GM12864 (cell line): ENCODE results near the gene METTL2A.

ENCODE experiments used
- DNase-seq: peaks from one replicate; pipeline ENCODE4 v3.0.0-alpha.2; 2011; ENCODE audit warnings: low read depth
- H3K4me3 ChIP-seq: 2 replicates; pipeline ENCODE4 v1.5.1; 2011; ENCODE audit warnings: mild to moderate bottlenecking, low read depth, low read length, control low read depth
- TF ChIP-seq, protein P1 (sequence below): IDR thresholded peaks from 2 replicates; pipeline ENCODE4 v1.5.1; 2011; ENCODE audit warnings: low read depth, mild to moderate bottlenecking, moderate library complexity, low read length, control low read depth, inconsistent platforms; ENCODE audit errors: missing control alignments

The METTL2A gene, protein sequence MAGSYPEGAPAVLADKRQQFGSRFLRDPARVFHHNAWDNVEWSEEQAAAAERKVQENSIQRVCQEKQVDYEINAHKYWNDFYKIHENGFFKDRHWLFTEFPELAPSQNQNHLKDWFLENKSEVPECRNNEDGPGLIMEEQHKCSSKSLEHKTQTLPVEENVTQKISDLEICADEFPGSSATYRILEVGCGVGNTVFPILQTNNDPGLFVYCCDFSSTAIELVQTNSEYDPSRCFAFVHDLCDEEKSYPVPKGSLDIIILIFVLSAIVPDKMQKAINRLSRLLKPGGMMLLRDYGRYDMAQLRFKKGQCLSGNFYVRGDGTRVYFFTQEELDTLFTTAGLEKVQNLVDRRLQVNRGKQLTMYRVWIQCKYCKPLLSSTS

DNA sequence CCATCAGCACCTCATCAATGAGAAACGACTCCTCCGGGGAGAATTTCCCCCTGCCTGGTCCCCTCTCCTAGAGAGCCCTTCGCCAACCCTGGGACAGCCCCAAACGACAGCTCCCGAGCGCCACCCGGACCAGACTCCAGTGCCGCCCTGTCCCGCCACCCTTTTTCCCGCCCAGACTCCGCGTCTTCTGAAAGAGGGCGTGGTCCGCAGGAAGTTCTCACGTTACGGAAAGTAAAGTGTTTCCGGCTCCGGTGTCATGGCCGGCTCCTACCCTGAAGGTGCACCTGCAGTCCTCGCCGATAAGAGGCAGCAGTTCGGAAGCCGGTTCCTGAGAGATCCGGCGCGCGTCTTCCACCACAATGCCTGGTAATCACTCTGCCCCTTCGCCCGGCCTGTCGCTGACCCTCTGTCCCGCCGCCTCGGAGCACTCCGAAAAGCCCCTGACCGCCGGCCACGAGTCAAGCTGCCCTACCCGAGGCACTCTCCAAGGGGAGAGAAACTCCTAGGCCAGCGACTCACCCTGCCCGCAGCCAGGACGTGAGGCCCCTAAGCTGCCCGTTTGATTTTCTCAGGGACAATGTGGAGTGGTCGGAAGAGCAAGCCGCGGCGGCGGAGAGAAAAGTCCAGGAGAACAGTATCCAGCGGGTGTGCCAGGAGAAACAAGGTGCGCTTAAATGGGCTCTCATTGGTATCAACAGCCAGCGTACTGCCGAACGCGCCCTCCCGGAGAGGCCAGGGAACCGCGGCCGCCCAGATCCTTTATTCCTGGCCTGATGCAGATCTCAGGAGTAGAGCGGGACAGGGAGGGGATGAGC, at the start of gene METTL2A:
TSS of gene METTL2A (plus strand) at position 251 of the 815 bp plus-strand sequence. CDS start at position 257, 6 bp downstream.
- TF ChIP-seq, protein P1, sequence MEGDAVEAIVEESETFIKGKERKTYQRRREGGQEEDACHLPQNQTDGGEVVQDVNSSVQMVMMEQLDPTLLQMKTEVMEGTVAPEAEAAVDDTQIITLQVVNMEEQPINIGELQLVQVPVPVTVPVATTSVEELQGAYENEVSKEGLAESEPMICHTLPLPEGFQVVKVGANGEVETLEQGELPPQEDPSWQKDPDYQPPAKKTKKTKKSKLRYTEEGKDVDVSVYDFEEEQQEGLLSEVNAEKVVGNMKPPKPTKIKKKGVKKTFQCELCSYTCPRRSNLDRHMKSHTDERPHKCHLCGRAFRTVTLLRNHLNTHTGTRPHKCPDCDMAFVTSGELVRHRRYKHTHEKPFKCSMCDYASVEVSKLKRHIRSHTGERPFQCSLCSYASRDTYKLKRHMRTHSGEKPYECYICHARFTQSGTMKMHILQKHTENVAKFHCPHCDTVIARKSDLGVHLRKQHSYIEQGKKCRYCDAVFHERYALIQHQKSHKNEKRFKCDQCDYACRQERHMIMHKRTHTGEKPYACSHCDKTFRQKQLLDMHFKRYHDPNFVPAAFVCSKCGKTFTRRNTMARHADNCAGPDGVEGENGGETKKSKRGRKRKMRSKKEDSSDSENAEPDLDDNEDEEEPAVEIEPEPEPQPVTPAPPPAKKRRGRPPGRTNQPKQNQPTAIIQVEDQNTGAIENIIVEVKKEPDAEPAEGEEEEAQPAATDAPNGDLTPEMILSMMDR: peak; percentile 56
- DNase-seq: peak; percentile 78
- H3K4me3 ChIP-seq: peak within 1 kb of the TSS; percentile 82

DNA sequence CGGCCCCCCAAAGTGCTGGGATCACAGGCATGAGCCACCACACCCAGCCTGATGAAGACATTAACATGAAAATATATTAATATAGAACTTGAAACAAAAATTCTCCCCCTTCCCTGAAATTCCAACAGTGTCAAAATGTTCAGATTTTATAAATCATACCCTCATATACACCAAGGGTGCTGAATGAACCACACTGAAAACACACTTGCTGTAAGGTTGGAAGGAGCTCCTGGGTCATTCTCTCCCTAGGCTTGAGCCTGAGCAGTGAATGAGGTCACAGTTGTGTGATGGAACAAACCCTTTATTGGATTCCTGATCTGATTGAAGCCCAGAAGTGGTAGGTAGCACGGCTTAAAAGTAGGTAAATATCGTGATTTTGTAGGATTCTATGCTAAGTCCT, 43.4 kb upstream of the METTL2A start, which contains the start of gene EFCAB3:
TSS of gene EFCAB3 (plus strand) at position 301 of the 400 bp plus-strand sequence. CDS start 2,427 bp downstream, outside the sequence.
- no peak within 1 kb of the TSS for H3K4me3 ChIP-seq
- DNase-seq: no peak
- TF ChIP-seq, protein P1: no peak

DNA sequence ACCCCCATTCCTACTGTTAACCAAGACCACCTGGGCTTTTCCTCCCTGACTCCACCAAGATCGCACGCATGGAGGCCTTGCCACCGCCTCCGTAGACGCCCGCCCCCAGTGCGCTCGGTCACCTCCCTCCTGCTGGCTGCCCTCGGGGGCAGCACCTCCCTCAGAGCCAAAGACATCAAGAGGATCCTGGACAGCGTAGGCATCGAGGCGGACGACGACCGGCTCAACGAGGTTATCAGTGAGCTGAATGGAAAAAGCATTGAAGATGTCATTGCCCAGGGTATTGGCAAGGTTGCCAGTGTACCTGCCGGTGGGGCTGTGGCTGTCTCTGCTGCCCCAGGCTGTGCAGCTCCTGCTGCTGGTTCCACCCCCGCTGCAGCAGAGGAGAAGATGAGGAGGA, 42.1 kb upstream of the METTL2A start:
- no peak overlapping the region for H3K4me3 ChIP-seq
- DNase-seq: no peak
- TF ChIP-seq, protein P1: no peak

DNA sequence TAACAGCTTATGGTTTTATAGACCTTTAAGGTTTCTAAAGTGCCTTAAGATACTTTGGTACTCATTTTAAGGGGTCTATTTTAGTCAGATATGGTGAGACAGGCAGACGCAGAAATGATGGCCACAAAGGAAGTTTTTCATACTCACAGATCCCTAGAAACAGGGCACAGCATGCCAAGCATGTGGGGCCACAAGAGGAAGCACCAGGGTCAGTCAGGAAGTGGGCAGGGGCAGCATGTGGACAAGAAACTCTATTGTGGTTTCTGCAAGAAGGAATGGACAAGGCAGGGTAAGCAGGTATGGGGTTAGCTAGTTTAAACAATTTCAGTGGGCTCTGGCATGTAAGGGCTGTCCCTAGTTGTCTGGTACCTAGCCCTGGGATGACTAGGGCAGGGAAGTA, 34.8 kb upstream of the METTL2A start:
- TF ChIP-seq, protein P1: no peak

DNA sequence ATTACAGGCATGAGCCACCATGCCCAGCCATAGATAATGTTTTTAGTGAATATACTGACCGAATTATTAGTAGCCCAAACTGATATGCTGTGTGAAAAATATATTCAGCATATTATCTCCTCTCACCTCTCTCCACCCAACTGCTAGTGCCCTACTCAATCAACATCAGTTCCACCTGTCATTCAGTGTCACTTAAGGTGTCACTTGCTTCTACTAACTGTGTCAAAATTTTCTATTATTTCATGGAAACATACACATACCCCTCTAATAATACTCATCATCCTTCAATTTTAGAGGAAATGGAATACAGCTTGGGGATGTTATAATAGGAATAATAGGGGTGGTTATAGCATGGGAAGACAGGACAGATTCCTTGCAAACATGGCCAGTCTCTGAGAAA, 30.8 kb upstream of the METTL2A start:
- TF ChIP-seq, protein P1: no peak
- no peak for DNase-seq
- H3K4me3 ChIP-seq: no peak overlapping the region

More for the DNA sequence above, 34.8 kb upstream of the METTL2A start:
- H3K4me3 ChIP-seq: no peak overlapping the region
- DNase-seq: no peak

DNA sequence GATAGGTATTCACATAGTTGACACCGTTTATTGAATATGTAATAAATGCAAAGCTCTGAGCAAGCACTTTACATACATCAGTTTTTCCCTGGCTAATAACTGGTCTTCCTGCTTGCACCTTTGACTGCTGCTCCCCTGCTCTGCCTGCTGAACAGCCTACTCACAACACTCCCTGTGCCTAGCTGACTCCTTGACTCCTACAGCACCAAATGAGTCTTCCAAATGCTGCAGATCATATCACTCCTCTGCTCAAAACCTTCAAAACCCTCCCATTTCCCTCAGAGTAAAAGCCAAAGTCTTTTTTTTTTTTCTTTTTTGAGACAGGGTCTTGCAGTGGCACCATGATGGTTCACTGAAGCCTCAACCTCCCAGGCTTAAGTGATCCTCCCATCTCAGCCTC, 24.8 kb upstream of the METTL2A start:
- H3K4me3 ChIP-seq: no peak overlapping the region
- no peak for DNase-seq
- TF ChIP-seq, protein P1: no peak
